ENCODE results near the gene CACNA1H. TPM values are rescaled to one million over a fixed set of nuclear protein-coding genes. Genes with fewer than 3 reads are reported as not detected.

Gene CACNA1H
- total and polyA plus RNA-seq, 2 of the 4 experiments (the other 2 are of a cell fraction), result 1.6 to 5.8 TPM

DNA sequence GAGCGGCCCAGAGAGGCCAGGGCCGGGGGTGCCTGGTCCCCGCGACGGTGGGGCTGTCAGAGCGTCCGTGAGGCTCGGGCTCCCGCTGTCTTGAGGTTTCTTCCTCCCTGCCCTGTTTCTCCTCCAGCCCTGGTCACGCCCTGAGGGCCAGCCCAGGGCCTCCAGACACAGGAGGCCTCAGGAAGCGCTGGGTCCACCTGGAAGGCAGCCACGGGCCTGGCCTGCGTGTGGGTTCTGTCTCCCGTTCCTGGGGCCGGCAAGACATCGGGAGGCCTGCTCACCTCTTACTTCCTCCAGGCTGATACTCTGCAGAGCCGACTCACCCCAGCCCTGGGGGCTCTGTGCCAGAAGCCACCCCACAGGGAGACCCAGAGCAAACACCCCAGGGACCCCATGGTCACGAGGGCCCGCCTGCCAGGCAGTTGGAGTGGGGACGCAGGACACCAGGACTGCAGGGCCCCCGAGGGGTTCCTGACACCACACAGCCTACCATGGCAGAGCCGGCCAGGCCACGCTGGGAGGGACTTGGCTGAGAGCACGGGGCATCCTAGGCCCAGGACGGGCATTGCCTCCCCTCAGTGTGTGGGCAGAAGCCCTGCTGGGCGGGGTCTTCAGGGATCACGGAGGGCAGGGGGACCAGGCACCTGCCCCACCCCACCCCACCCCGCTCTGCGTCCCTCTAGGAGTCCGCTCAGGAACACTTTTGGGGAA, 18.9 kb upstream of the CACNA1H start:
- Histone ChIP-seq H2AFZ (replicated peaks; ENCODE audit: low read length, poor library complexity) (no peak overlapping the region), H3K36me3 (ENCODE audit: control insufficient read depth, insufficient read depth, low read length) (no peaks in the 10 kb centered on the region), H2BK15ac (ENCODE audit: low read depth, low read length) (no peak overlapping the region), H3K4ac (ENCODE audit: low read depth, low read length) (no peak overlapping the region), H3K4me2 (ENCODE audit: low read depth, low read length) (no peak overlapping the region), H2AK9ac (replicated peaks; ENCODE audit: low read depth, low read length, poor library complexity) (no peak overlapping the region), H3K18ac (ENCODE audit: low read depth, low read length) (no peak overlapping the region), H3K27ac (ENCODE audit: insufficient read depth, low read length) (no peak overlapping the region), H4K20me1 (ENCODE audit: insufficient read depth, low read length) (no peaks in the 10 kb centered on the region), H2BK120ac (ENCODE audit: low read depth, low read length) (no peak overlapping the region), H3K4me1 (ENCODE audit: control insufficient read depth, insufficient read depth, low read length) (no peaks in the 10 kb centered on the region), H4K8ac (ENCODE audit: low read depth in 2 of 2, low read length in 2 of 2) (no peak overlapping the region), H2BK20ac (ENCODE audit: low read depth, low read length) (no peak overlapping the region), H4K91ac (ENCODE audit: insufficient read depth, low read depth, low read length) (no peak overlapping the region), H3K4me3 (ENCODE audit: insufficient read depth, low read depth, low read length) (no peak overlapping the region), H2AK5ac (ENCODE audit: low read depth, low read length) (no peak overlapping the region), H3K14ac (replicated peaks; ENCODE audit: low read depth, low read length) (no peak overlapping the region), H3K9ac (ENCODE audit: low read depth, low read length) (no peak overlapping the region), H3K9me3 (ENCODE audit: control insufficient read depth, insufficient read depth, low read length) (no peaks in the 10 kb centered on the region), H3K9me1 (ENCODE audit: insufficient read depth, low read length) (no peaks in the 10 kb centered on the region), H3K27me3 (ENCODE audit: control insufficient read depth, insufficient read depth, low read length) (peaks cover 16% of the 10 kb centered on the region; the same call in 1 of the 2 replicates), H4K5ac (ENCODE audit: low read depth, low read length) (no peak overlapping the region), H3K23ac (ENCODE audit: low read depth, low read length) (no peak overlapping the region), H2BK5ac (ENCODE audit: low read depth, low read length, poor library complexity, severe bottlenecking) (no peak overlapping the region), H3K79me1 (ENCODE audit: low read depth in 1 of 2, low read length in 2 of 2) (no peaks in the 10 kb centered on the region), H3K56ac (ENCODE audit: extremely low read depth, insufficient read depth, low read length) (no peak overlapping the region)
- no peak for ATAC-seq (ENCODE audit: low read depth)
- intact Hi-C loops (cut with micrococcal nuclease), result no loop called here
- TF ChIP-seq MXI1 (IDR thresholded peaks at IDR 0.05; ENCODE audit: borderline replicate concordance, low read depth, low read length) (no peak), SMC3 (IDR thresholded peaks at IDR 0.05; ENCODE audit: low read depth, low read length) (no peak), RAD21 (IDR thresholded peaks at IDR 0.05; ENCODE audit: low read length) (no peak), MAFK (IDR thresholded peaks at IDR 0.05; ENCODE audit: low read depth, low read length) (no peak), RCOR1 (IDR thresholded peaks at IDR 0.05; ENCODE audit: insufficient replicate concordance, low read length) (no peak), BHLHE40 (IDR thresholded peaks at IDR 0.05; ENCODE audit: low read depth, low read length) (no peak), POLR2A (IDR thresholded peaks at IDR 0.05; ENCODE audit: low read depth, low read length) (no peak), CEBPB (IDR thresholded peaks at IDR 0.05; ENCODE audit: low read depth, low read length) (no peak), NFE2L2 (IDR thresholded peaks at IDR 0.05; ENCODE audit: low read depth, low read length) (no peak), RFX5 (IDR thresholded peaks at IDR 0.05; ENCODE audit: low read depth, low read length) (no peak), MAZ (IDR thresholded peaks at IDR 0.05; ENCODE audit: borderline replicate concordance, low read depth, low read length) (no peak), CHD1 (IDR thresholded peaks at IDR 0.05; ENCODE audit: low read depth, low read length) (no peak), FOS (IDR thresholded peaks at IDR 0.05; ENCODE audit: low read depth, low read length) (no peak)
- TF ChIP-seq, protein P1, sequence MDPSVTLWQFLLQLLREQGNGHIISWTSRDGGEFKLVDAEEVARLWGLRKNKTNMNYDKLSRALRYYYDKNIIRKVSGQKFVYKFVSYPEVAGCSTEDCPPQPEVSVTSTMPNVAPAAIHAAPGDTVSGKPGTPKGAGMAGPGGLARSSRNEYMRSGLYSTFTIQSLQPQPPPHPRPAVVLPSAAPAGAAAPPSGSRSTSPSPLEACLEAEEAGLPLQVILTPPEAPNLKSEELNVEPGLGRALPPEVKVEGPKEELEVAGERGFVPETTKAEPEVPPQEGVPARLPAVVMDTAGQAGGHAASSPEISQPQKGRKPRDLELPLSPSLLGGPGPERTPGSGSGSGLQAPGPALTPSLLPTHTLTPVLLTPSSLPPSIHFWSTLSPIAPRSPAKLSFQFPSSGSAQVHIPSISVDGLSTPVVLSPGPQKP (IDR thresholded peaks at IDR 0.05; ENCODE audit: borderline replicate concordance, low read depth, low read length), result no peak
- TF ChIP-seq, protein P2, sequence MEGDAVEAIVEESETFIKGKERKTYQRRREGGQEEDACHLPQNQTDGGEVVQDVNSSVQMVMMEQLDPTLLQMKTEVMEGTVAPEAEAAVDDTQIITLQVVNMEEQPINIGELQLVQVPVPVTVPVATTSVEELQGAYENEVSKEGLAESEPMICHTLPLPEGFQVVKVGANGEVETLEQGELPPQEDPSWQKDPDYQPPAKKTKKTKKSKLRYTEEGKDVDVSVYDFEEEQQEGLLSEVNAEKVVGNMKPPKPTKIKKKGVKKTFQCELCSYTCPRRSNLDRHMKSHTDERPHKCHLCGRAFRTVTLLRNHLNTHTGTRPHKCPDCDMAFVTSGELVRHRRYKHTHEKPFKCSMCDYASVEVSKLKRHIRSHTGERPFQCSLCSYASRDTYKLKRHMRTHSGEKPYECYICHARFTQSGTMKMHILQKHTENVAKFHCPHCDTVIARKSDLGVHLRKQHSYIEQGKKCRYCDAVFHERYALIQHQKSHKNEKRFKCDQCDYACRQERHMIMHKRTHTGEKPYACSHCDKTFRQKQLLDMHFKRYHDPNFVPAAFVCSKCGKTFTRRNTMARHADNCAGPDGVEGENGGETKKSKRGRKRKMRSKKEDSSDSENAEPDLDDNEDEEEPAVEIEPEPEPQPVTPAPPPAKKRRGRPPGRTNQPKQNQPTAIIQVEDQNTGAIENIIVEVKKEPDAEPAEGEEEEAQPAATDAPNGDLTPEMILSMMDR (conservative IDR thresholded peaks at IDR 0.05; ENCODE audit: low read depth, low read length), result no peak
- TF ChIP-seq, protein P3, sequence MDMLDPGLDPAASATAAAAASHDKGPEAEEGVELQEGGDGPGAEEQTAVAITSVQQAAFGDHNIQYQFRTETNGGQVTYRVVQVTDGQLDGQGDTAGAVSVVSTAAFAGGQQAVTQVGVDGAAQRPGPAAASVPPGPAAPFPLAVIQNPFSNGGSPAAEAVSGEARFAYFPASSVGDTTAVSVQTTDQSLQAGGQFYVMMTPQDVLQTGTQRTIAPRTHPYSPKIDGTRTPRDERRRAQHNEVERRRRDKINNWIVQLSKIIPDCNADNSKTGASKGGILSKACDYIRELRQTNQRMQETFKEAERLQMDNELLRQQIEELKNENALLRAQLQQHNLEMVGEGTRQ (IDR thresholded peaks at IDR 0.05; ENCODE audit: low read depth, low read length), result no peak
- in situ Hi-C loops (cut with MboI; ENCODE audit: low sequenced_read_pairs), result no loop called here
- no peak for DNase-seq
- BruUV-seq (replicated peaks), result no TSS peak
- no CpG with 5 or more reads among the region's 30 CpGs for WGBS, 2 experiments (ENCODE audit: extremely low coverage in 2 of 2, insufficient read length in 1 of 2)
- ChIA-PET CTCF (no interaction called here), POLR2A (ENCODE audit: unreplicated experiment) (no interaction called here)
- dilution Hi-C loops (cut with HindIII; ENCODE audit: low sequenced_read_pairs, unreplicated experiment), result no loop called here
